Right hindlimb (tissue), 1 donor: ENCODE results near the gene PRDM7.
"Not testable (repeated sequence)": the region's sequence is repeated elsewhere in the genome, so short reads cannot be mapped to it uniquely, and the experiment has no call there.

Source experiments
- DNase-seq: peaks from one replicate; pipeline ENCODE4 v3.0.0-alpha.2; 2018

The PRDM7 gene

GRCh38 chr16:90070440-90070839, 6.7 kb downstream of the PRDM7 start:
- DNase-seq: no peak

- DNase-seq: no peak
These were observed 15.7 kb downstream of the PRDM7 start for GRCh38 chr16:90061437-90061836.

GRCh38 chr16:90057738-90058173, 19.4 kb downstream of the PRDM7 start:
- no peak for DNase-seq

GRCh38 chr16:90056521-90056920, 20.6 kb downstream of the PRDM7 start:
- not testable (repeated sequence) for DNase-seq

- no peak for DNase-seq
These were observed 21.8 kb downstream of the PRDM7 start for GRCh38 chr16:90055371-90055770.

- DNase-seq: no peak
These were observed 22.6 kb downstream of the PRDM7 start for GRCh38 chr16:90054554-90054953.

- DNase-seq: no peak
These were observed 23.1 kb downstream of the PRDM7 start for GRCh38 chr16:90053902-90054500.

- DNase-seq: no peak
These were observed 26.2 kb downstream of the PRDM7 start for GRCh38 chr16:90050969-90051368.

GRCh38 chr16:90048737-90049330, 28.3 kb downstream of the PRDM7 start:
- DNase-seq: no peak

GRCh38 chr16:90048347-90048722, 28.8 kb downstream of the PRDM7 start:
- no peak for DNase-seq

GRCh38 chr16:90047714-90048346, 29.3 kb downstream of the PRDM7 start:
- DNase-seq: no peak

GRCh38 chr16:90046971-90047713, 30.0 kb downstream of the PRDM7 start:
- DNase-seq: peak; percentile 84

GRCh38 chr16:90046122-90046970, 30.8 kb downstream of the PRDM7 start:
- no peak for DNase-seq

- DNase-seq: no peak
These were observed 33.0 kb downstream of the PRDM7 start for GRCh38 chr16:90044111-90044551.

GRCh38 chr16:90043526-90043925, 33.6 kb downstream of the PRDM7 start:
- DNase-seq: no peak

- no peak for DNase-seq
These were observed 34.1 kb downstream of the PRDM7 start for GRCh38 chr16:90042946-90043514.

- DNase-seq: no peak
These were observed 35.1 kb downstream of the PRDM7 start for GRCh38 chr16:90041896-90042473.

GRCh38 chr16:90040152-90041023, 36.7 kb downstream of the PRDM7 start:
- no peak for DNase-seq

GRCh38 chr16:90037276-90037675, 39.9 kb downstream of the PRDM7 start:
- DNase-seq: no peak

- no peak for DNase-seq
These were observed 41.2 kb downstream of the PRDM7 start for GRCh38 chr16:90035902-90036301.

- DNase-seq: no peak
These were observed 42.6 kb downstream of the PRDM7 start for GRCh38 chr16:90034504-90034903.
